ENCODE results near the gene COBLL1.

DNA sequence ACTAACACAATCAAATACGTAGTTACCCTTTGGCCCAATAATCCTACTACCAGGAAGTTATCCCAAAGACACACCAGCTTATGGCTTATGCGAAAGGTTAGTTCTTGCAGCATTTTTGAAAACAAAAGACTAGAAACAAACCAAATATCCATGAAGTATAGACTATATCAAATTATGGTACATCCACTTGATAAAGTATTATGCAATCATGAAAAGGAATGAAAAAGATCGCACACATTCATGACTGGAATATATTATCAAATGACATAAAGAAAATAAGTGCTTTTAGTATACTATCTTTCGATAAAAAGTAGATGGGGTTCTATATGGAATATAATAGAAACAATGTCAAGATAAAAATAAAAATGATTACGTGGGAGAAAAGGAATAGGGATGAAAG lies 78.2 kb downstream of the COBLL1 start:
- no peak for TF ChIP-seq CTCF (IDR thresholded peaks at IDR 0.05; ENCODE audit: insufficient read depth, low read depth, low read length)
- TF ChIP-seq EZH2 (IDR thresholded peaks at IDR 0.05; ENCODE audit: insufficient read depth, low read length), result no peak
